Mesodermal cell (in vitro differentiated cells): ENCODE data around the gene VAC14.

ENCODE experiments used
- H3K27ac ChIP-seq: 2 replicates; pipeline ENCODE4 v1.7.0; 2013; ENCODE audit warnings: mild to moderate bottlenecking, low read depth, low read length, moderate library complexity; ENCODE audit not compliant: severe bottlenecking
- H3K36me3 ChIP-seq: 2 replicates; pipeline ENCODE4 v1.7.1; 2013; ENCODE audit warnings: mild to moderate bottlenecking, low read length, moderate library complexity; ENCODE audit not compliant: control insufficient read depth, insufficient read depth
- H3K4me1 ChIP-seq: one replicate; pipeline ENCODE4 v1.7.1; 2013; ENCODE audit warnings: mild to moderate bottlenecking, low read length; ENCODE audit not compliant: insufficient read depth, control insufficient read depth, poor library complexity, severe bottlenecking
- H3K4me3 ChIP-seq: 2 replicates; pipeline ENCODE4 v1.7.0; 2013; ENCODE audit warnings: low read length, control low read depth, mild to moderate bottlenecking; ENCODE audit not compliant: insufficient read depth, poor library complexity, severe bottlenecking; ENCODE audit errors: extremely low read depth
- H3K9me3 ChIP-seq: 2 replicates; pipeline ENCODE4 v1.7.1; 2013; ENCODE audit warnings: mild to moderate bottlenecking, low read length, moderate library complexity; ENCODE audit not compliant: control insufficient read depth
- WGBS, 2 experiments: methylation state at CpG; one replicate each; pipeline ENCODE4 v1.1.5; 2013; ENCODE audit warnings: missing lambda C conversion rate in 2 of 2; ENCODE audit not compliant: insufficient coverage in 2 of 2; 5-methylcytosine and 5-hydroxymethylcytosine counted together

The VAC14 gene

DNA sequence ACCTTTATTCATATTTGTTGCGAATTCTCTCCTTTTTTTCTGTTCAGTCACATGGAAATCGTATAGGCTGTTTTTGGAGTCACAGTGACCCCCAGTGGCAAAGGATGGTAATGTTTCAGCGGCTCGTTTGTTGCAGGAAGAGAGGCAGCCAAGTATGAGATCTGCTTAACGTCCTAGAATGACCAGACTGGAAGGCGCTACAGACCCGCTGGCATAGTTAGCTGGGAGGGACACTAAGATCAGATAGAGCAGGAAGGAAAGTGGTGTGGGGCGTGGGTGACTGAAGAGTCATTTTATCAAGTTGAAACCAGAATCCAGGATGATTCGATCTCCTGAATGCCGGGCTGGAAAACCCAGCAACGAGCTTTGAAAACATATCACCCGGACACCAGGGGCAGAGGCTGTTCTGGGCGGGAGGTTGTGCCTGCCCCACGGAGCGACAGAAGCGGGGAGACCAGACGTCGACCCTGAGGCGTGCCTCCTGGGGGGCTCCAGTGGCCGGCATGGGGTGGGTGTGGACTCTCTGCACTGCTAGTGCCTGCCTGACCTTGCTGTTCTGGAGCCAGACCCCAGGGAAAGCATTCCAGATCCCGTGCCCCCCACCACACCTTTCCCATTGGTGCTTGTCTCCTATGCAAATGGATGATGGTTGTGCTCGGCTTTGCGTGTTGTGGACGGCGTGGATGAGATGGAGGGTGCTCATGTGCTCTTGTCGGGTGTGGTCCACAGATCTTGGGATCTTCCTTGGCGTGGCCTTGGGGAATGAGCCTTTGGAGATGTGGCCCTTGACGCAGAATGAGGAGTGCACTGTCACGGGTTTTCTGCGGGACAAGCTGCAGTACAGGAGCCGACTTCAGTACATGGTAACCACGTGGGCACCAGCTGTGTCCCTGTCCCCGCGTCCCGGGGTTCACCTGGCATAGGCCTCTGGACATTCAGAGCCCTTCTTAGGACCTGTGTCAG lies 146.9 kb downstream of the VAC14 start:
- Histone ChIP-seq H3K4me3 (no peak overlapping the region), H3K27ac (peak overlapping the region; percentile 54), H3K36me3 (no peaks in the 10 kb centered on the region), H3K4me1 (no peaks in the 10 kb centered on the region), H3K9me3 (no peaks in the 10 kb centered on the region)
- 69 to 72% methylated on average over 30 to 33 of the region's 35 CpGs for WGBS, 2 experiments

- Histone ChIP-seq H3K4me3 (no peak overlapping the region), H3K36me3 (no peaks in the 10 kb centered on the region), H3K27ac (no peak overlapping the region), H3K4me1 (no peaks in the 10 kb centered on the region), H3K9me3 (no peaks in the 10 kb centered on the region)
- WGBS, 2 experiments: 76 to 86% methylated on average over 4 of the region's 4 CpGs
These were observed 147.6 kb downstream of the VAC14 start for GRCh38 chr16:70653406-70653805.

GRCh38 chr16:70652322-70652721 lies 148.6 kb downstream of the VAC14 start:
- no peaks in the 10 kb centered on the region for H3K36me3 ChIP-seq
- no peak overlapping the region for H3K4me3 ChIP-seq
- no peaks in the 10 kb centered on the region for H3K4me1 ChIP-seq
- no peak overlapping the region for H3K27ac ChIP-seq
- WGBS, 2 experiments: no CpG with 5 or more reads among the region's 2 CpGs
- no peaks in the 10 kb centered on the region for H3K9me3 ChIP-seq

DNA sequence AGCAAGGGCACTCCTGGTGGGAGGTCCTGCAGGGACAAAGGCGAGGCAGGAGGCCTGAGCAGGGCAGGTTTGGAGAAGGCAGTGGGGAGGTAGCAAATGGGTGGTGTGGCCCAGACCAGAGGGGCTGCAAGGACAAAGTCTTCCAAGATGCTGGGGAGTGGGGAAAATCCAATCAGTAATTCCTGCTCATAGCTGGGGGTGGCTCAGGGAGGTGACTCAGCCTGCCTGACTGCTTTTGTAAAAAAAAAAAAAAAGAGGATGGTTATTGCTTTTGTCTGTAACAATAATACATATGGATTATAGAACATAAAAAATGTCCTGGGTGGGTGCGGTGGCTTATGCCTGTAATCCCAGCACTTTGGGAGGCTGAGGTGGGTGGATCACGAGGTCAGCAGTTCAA lies 149.4 kb downstream of the VAC14 start:
- 68 to 96% methylated on average over 2 to 3 of the region's 3 CpGs for WGBS, 2 experiments
- Histone ChIP-seq H3K9me3 (no peaks in the 10 kb centered on the region), H3K4me3 (no peak overlapping the region), H3K36me3 (no peaks in the 10 kb centered on the region), H3K27ac (no peak overlapping the region), H3K4me1 (no peaks in the 10 kb centered on the region)

DNA sequence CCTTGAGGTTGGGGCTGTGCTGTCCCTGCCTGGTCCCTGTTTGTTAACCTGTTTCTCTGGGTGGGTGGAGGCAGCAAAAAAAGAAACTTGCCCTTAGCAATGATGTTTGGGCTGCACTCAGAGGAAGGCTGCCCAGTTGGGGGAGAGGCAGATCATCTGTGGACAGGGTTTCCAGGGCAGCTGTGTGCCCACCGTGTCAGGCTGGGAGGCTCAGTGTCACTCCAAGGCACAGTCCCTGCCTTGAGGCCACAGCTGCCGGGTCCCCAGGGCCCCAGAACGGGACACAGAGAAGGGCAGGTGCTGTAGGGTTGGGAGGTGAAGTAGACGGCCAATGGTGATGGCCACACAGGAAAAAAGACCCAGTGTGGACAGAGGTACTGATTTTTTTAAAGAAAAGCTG lies 150.7 kb downstream of the VAC14 start:
- WGBS, 2 experiments: 75 to 77% methylated on average over 4 of the region's 4 CpGs
- H3K9me3 ChIP-seq: no peaks in the 10 kb centered on the region
- no peaks in the 10 kb centered on the region for H3K4me1 ChIP-seq
- no peaks in the 10 kb centered on the region for H3K36me3 ChIP-seq
- H3K27ac ChIP-seq: no peak overlapping the region
- H3K4me3 ChIP-seq: no peak overlapping the region

DNA sequence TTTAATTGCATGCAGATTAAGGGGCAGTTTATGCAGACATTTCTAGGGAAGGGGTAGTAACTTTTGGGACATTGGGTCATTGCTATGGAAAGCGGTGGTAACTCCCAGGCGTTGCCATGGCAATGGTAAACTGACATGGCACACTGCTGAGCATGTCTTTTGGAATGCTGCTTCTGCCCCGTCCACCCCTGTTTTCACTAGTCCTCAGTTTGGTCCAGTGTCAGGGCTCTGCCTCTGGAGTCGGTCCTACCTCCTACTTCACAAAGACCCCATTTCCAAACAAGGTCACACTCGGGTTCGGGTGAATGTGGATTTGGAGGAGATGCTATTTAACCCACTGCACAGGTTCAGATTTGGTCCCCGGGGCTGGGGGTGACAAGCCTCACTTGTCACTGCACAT lies 151.7 kb downstream of the VAC14 start:
- Histone ChIP-seq H3K9me3 (no peaks in the 10 kb centered on the region), H3K27ac (no peak overlapping the region), H3K4me1 (no peaks in the 10 kb centered on the region), H3K4me3 (no peak overlapping the region), H3K36me3 (no peaks in the 10 kb centered on the region)
- WGBS, 2 experiments: 82 to 90% methylated on average over 3 to 4 of the region's 7 CpGs

DNA sequence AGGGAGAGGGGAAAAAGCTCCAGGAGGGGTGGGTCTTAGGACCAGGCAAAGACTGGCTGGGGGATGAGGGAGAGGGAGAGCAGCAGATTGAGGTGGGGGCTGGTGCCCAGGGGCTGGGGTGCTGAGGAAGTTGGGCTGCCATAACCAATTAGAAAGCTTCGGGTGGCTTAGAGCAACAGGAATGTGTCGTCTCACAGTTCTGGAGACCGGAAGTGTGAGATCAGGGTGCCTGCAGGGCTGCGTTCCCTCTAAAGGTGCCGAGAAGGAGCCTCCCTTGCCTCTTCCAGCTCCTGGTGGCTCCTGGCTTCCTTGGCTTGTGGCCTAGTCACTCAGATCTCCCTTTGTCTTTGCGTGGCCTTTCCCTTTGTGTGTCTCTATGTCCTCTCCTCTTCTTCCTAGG lies 152.4 kb downstream of the VAC14 start:
- Histone ChIP-seq H3K36me3 (no peaks in the 10 kb centered on the region), H3K4me1 (no peaks in the 10 kb centered on the region), H3K27ac (no peak overlapping the region), H3K4me3 (no peak overlapping the region), H3K9me3 (no peaks in the 10 kb centered on the region)
- WGBS, 2 experiments: 92 to 95% methylated on average over 6 of the region's 6 CpGs

GRCh38 chr16:70647441-70648359 lies 153.3 kb downstream of the VAC14 start:
- 88 to 89% methylated on average over 10 to 12 of the region's 15 CpGs for WGBS, 2 experiments
- Histone ChIP-seq H3K27ac (no peak overlapping the region), H3K9me3 (no peaks in the 10 kb centered on the region), H3K36me3 (no peaks in the 10 kb centered on the region), H3K4me1 (no peaks in the 10 kb centered on the region), H3K4me3 (no peak overlapping the region)

- WGBS, 2 experiments: 93 to 94% methylated on average over 32 to 38 of the region's 39 CpGs
- no peaks in the 10 kb centered on the region for H3K4me1 ChIP-seq
- no peak within 1 kb of the TSS for H3K4me3 ChIP-seq
- no peak within 1 kb of the TSS for H3K27ac ChIP-seq
- H3K9me3 ChIP-seq: no peaks in the 10 kb centered on the region
- H3K36me3 ChIP-seq: no peaks in the 10 kb centered on the region
These were observed 154.4 kb downstream of the VAC14 start, which contains the start of gene IL34 for GRCh38 chr16:70646260-70647241. Gene IL34, plus strand, starts transcription at chr16:70646559. Its CDS starts 389 bp downstream, at chr16:70646948.
